Measurements from ENCODE around the gene SDK1.

DNA sequence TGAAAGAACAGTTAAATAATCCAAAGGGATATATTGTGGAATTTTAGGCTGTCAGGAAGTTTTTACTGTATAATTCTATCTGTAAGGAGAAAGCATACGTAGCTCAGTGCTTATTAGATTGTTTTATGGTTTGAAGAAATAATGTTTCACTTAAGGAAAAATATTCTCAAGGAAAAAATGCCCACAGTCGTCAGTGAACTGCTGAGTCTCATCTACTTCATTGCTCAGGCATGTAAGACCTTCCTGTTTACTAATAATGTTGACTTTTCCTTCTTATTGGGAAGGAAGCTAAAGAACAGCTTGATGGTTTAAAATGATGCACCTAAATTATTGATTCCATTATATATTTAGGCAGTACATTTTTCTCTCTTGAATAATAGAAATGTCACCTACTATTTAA is 304.2 kb downstream of the SDK1 start:
- no peak for TF ChIP-seq POLR2A (IDR thresholded peaks at IDR 0.05)
- TF ChIP-seq, protein P1, sequence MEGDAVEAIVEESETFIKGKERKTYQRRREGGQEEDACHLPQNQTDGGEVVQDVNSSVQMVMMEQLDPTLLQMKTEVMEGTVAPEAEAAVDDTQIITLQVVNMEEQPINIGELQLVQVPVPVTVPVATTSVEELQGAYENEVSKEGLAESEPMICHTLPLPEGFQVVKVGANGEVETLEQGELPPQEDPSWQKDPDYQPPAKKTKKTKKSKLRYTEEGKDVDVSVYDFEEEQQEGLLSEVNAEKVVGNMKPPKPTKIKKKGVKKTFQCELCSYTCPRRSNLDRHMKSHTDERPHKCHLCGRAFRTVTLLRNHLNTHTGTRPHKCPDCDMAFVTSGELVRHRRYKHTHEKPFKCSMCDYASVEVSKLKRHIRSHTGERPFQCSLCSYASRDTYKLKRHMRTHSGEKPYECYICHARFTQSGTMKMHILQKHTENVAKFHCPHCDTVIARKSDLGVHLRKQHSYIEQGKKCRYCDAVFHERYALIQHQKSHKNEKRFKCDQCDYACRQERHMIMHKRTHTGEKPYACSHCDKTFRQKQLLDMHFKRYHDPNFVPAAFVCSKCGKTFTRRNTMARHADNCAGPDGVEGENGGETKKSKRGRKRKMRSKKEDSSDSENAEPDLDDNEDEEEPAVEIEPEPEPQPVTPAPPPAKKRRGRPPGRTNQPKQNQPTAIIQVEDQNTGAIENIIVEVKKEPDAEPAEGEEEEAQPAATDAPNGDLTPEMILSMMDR (IDR thresholded peaks at IDR 0.05): no peak
